22Rv1 (cell line): ENCODE measurements around the gene KIF1A.
"Not testable (repeated sequence)": the region's sequence is repeated elsewhere in the genome, so short reads cannot be mapped to it uniquely, and the experiment has no call there.

ENCODE experiments used
- H3K27ac ChIP-seq: fragments of 450-650 bp; 2 replicates; pipeline ENCODE4 v1.5.1; 2017
- ZFX ChIP-seq: fragments of 450-650 bp; IDR thresholded peaks from 2 replicates; pipeline ENCODE4 v1.6.1; 2017; ENCODE audit warnings: antibody characterized with exemption, borderline replicate concordance
- TF ChIP-seq, protein P1 (sequence below): fragments of 450-650 bp; IDR thresholded peaks from 2 replicates; pipeline ENCODE4 v1.5.1; 2017; ENCODE audit warnings: mild to moderate bottlenecking

KIF1A gene

DNA sequence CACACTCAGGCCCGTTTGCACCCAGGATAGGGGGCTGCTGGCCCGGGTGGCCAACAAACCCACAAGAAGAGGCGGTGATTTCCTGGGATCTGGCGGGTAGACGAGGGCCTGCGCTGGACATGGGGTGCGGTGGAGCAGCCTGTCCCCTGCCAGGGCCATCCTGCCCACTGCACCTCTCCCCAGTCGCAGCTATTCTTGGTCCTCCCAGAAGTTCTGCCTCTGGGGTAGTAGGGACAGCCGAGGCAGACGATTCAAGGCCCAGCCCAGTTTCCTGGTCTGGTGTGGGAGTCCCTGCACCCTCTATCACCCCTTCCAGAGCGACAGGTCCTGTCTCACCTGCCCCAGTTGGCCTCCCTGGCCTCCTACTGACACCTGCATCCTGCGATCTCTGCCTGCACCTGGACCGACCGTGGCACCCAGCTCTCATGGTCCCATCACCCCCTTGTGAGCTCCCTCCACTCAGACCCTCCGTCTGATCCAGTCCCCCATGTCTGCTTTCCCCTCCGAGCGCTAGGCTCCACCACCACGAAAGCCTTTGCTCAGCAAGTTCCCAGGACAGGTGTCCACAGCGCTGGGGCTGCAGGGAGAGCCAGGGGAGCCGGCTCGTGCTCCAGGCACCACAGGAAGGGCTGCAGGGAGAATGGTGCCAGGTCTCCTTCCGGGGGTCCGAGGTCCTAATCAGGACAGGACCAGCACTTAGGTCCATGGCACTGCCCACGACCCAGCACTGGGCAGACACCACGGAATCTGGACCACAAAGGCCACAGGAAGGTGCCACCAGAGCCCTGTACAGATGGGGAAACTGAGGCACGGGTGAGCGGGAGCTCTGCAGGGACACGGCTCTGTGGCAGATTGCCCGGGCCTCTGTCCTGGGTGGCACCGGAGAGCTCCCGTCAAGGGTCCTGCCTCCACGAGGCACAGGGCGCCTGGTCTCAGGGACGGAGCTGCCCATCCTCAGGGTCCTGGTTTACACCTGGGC, 127.1 kb downstream of the KIF1A start:
- not testable (repeated sequence) for H3K27ac ChIP-seq

DNA sequence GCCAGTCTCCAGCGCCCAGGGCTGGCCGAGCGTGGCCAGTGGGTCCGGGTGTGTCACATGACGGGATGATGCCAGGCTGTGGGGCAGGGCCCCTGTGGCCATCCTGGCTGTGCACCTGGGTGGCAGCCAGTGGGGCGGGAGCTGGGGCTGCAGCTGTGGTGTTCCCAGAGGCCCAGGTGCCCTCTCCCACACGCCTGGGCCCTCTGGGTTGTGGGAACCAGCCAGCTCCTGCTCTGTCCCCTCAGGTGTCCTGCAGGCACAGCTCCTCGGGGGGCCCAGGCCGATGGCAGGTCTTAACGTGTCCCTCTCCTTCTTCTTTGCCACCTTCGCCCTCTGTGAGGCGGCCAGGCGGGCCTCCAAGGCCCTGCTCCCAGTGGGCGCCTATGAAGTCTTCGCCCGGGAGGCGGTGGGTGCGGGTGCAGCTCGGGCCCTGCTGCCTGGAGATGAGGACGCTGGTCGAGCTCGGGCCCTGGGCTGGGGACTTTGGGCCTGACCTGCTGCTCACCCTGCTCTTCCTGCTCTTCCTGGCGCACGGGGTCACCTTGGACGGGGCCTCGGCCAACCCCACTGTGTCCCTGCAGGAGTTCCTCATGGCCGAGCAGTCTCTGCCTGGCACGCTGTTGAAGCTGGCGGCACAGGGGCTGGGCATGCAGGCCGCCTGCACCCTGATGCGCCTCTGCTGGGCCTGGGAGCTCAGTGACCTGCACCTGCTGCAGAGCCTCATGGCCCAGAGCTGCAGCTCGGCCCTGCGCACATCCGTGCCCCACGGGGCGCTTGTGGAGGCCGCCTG, 128.2 kb downstream of the KIF1A start, which contains the start of gene AQP12A:
Gene AQP12A, plus strand, starts transcription at position 236 of the 790 bp plus-strand sequence. Its CDS starts 48 bp downstream, at position 284.
- H3K27ac ChIP-seq: not testable (repeated sequence)

DNA sequence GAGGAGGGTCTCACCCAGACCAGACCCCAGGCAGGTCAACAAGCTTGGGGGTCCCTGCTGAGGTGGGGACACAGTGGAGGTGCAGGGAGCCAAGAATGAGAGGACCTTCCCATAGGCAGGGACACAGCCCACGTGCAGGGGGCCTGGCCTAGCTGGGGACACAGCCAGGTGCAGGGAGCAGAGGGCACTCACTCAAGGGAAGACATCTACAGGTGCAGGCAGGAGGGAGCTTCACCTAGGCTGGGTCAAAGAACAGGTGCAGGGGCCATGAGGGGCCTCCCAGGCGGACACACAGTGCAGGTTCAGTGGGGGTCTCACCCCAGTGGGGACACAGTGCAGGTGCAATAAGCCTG, 129.0 kb downstream of the KIF1A start:
- not testable (repeated sequence) for H3K27ac ChIP-seq

DNA sequence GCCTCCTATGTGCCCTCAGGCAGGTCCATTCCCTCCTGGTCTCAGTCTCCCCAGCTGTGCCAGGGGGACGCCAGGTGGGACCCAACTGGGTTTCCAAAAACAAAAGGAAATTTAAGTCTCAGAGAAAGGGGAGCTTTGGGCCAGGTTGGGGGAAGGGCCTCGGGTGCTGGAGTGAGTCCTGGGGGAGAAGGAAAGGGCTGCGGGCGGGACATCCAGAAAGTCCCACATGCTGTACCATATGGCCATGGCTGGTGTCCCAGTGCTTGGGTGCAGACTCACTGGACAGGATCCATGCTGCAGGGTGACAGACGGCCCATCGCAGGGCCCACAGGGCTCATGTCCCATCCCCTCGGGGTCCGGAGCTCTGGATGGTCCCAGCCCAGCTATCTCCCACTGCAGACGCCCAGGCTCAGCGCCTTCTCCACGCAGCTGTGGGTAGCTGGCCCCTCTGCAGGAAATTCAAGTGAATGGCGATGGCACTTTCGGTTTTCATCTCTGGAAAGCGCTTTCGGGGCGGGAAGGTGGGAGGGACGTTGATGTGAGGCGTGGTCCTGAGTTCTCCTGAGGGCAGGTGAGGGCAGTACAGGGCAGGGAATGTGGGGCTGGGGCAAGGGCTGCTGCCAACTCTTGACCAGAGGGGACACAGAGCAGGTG, 129.5 kb downstream of the KIF1A start:
- H3K27ac ChIP-seq: not testable (repeated sequence)

DNA sequence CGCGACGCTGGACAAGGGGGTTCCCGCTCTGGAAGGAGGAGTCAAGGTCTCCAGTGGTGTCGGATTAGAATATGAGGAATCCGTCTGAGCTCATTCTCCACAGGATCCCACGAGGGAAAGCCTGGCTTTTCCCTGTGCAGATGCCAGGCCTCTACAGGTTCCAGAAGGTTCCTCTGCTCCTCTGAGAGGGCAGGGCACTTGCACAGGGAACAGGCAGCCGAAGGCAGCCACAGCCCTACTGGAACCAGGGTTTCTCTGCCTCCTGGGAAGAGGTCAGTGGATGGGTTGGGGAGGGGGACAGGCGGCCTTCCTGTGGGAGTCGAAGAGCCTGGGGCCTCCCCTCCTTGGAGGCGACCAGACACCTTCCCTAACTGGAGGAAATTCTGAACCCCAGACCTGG, 130.0 kb downstream of the KIF1A start:
- TF ChIP-seq, protein P1, sequence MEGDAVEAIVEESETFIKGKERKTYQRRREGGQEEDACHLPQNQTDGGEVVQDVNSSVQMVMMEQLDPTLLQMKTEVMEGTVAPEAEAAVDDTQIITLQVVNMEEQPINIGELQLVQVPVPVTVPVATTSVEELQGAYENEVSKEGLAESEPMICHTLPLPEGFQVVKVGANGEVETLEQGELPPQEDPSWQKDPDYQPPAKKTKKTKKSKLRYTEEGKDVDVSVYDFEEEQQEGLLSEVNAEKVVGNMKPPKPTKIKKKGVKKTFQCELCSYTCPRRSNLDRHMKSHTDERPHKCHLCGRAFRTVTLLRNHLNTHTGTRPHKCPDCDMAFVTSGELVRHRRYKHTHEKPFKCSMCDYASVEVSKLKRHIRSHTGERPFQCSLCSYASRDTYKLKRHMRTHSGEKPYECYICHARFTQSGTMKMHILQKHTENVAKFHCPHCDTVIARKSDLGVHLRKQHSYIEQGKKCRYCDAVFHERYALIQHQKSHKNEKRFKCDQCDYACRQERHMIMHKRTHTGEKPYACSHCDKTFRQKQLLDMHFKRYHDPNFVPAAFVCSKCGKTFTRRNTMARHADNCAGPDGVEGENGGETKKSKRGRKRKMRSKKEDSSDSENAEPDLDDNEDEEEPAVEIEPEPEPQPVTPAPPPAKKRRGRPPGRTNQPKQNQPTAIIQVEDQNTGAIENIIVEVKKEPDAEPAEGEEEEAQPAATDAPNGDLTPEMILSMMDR: no peak
- no peak for TF ChIP-seq ZFX

DNA sequence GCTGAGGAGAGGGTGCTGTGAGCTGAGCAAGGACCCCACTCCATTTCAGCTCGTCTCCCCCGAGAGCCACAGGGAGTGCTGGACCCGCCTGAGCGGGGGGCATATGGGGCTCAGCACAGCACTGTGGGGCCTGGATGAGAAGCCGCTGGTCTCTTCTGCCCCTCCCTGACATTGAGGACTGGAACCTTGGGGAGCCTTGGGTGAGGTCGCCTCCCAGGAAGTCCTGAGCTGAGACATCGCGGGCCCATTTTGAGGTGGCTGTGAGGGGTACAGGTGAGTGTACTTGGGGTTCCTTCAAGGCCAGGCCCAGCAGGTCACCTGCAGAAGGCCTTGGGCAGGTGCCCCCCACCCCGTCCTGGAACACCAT, 131.5 kb downstream of the KIF1A start:
- TF ChIP-seq ZFX: no peak
- TF ChIP-seq, protein P1: no peak
- H3K27ac ChIP-seq: no peak overlapping the region

More for the DNA sequence above, 130.0 kb downstream of the KIF1A start:
- H3K27ac ChIP-seq: no peak overlapping the region

DNA sequence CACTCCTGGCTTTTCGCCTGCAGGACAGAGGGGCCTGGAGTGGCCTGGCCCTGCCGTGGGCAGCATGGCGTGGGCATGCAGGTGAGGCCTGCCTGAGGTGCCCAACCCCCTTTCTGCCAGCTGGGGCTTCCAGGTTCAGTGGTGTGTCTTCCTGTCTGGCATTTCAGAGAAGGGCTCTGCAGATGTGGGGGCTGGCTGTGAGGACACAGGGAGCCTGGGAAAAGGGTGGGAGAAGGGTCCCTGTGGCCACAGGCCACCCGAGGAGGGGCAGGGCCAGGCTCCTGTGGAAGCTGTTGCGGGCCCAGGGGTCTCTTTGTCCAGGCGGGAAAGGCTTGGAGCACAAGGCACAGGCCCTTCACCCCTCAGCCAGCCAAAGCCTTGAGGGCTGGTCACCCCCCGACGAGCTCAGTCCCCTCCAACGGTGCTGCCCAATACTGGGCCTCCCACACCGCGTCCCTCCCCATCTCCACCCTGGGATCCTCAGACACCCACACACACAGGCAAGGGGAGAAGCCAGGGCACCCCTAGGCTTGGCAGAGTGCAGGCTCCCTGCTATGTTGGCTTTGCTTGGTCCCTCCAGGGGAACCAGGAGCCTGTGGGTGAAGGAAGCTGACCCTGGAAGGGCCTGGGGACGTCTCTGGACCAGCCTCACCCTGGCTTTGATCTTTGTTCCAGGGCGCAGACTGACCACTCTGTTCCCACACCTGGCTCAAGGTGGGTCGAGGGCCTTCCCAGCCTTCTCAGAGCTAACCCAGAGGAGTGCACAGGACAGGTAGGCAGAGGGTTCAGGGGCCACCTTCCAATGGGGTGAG, 132.1 kb downstream of the KIF1A start:
- no peak overlapping the region for H3K27ac ChIP-seq
- TF ChIP-seq ZFX: no peak
- TF ChIP-seq, protein P1: no peak

DNA sequence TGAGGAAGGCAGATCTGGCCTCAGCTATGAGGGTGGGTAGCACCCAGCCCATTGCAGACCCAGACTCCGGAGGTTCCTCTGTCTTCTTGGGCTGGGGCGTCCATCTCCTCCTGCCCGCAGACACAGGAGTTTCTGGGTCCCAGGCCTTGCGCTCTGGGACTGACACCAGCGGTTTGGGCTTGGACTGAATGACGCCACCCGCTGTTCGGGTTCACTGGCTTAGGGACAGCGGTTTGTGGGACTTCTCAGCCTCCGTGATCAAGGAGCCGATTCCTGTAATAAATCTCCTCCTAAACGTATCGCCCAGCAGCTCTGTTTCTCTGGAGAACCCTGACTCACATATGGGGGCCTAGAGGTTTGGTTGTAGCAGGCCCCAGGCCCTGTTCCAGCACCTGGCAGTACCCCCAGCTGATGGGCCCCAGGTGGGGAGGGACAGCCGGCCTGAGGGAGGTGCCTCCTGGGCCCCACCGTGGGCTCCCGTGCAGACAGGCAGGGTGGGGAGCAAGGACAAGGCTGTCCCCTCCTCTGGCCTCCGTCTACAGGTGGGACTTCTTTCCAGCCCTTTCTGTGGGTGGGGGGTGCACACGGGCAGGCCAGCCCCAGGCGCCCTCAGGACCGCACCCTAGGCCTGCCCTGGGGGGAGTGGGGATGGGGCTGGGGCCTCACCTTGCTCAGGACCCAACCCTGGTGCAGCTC, 132.8 kb downstream of the KIF1A start:
- H3K27ac ChIP-seq: no peak overlapping the region
- TF ChIP-seq, protein P1: no peak
- TF ChIP-seq ZFX: no peak
